ENCODE results near the gene NDUFB4.

The NDUFB4 gene

DNA sequence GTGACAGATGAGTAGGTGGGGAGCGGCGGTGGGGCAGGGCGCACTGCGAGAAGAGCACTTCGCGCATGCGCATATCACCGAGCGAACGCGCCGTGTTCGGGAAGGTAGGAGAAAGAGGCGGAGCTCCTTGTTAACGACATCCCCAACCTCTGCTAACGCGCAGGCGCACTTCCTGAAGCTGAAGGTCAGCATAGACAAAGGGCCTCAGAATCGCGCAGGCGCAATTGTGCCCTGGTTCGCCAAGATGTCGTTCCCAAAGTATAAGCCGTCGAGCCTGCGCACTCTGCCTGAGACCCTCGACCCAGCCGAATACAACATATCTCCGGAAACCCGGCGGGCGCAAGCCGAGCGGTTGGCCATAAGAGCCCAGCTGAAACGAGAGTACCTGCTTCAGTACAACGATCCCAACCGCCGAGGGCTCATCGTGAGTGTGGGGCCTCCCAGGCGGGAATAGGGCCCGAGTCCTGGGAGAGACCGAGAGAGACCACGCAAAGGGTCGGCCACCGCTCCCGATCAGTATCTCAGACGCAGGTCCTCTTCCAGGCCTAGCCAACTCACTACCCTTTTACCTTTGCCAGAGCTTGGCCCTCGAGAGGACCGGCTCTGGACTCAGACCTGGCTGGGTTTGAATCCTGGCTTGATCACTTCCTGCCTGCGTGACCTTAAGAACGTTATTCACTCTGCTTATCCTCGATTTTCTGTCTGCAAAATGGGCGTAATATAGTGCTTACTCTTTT, at the start of gene NDUFB4:
Gene NDUFB4 (plus strand): TSS at position 221 of the 737 bp plus-strand sequence. CDS start 24 bp downstream, at position 245.
- FAIRE-seq (peak; percentile 99), DNase-seq (ENCODE audit: low spot score) (peak; percentile 100)

DNA sequence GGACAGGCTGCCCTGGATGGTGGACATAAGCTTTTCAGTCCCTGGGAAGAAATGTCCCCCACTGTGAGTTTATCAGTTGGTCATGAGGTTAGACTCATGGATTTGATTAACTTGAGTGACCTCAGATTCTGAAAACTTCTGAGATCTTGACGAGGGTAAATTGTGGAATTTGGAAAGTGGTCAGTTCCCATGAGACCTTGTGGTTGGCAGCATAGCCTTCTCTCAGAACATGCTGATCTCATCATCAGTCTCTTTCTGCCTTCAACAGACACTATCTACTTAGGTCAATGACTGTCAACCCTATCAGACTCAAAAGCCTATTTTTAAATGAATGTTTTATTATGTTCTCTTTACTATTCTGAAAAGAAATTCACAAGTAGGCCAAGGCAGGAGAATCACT, 45.6 kb upstream of the NDUFB4 start:
- no peak for DNase-seq (ENCODE audit: low spot score)
- no peak for FAIRE-seq

DNA sequence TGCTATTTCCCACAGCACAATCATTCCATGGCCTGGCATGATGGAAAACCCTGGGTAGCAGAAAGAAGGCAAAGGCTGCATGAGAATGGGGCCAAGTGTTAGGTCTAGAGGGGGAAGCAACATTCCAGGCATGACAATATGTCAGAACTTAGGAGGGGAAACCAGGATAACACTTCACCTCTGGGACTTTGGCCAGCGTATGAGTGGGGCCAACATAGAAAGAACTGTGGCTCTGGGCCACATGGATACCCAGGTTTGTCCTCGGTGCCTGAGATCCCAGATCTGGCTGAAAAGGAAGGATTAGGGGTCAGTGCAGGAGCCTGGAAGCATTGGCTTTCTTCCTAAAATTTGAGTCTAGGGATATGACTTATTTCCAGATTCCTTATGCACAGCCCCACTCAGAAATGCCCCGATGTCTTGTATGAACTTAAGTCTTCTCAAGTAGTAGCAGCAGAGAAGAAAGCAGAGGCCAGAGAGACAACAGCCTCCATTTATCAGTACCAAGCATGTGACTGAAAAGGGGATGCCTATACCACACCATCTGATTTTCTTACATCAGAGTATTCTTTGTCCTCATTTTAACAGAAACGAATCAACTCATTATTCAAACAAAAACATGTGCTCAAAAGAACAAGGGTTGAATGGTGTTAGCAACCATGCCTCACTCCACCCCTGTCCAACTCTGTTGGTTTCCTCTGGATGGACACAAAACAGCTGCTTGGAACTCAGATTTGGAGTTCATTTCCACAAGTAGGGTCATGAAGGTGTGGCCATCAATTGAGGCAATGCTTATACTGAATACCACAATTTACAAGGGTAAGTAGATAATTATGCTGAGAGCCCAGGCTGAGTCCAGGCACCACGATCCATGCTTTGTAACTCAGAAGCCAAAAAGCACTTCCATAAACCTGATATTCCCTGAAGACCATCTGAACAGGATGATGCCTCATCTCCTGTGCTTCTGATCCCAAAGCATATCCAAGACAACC, 43.7 kb upstream of the NDUFB4 start:
- DNase-seq (ENCODE audit: low spot score): no peak
- no peak for FAIRE-seq

- DNase-seq (ENCODE audit: low spot score) (no peak), FAIRE-seq (no peak)
These were observed 41.1 kb upstream of the NDUFB4 start for GRCh38 chr3:120554812-120555606.

- FAIRE-seq: no peak
These were observed 40.3 kb upstream of the NDUFB4 start for GRCh38 chr3:120555657-120556509.

DNA sequence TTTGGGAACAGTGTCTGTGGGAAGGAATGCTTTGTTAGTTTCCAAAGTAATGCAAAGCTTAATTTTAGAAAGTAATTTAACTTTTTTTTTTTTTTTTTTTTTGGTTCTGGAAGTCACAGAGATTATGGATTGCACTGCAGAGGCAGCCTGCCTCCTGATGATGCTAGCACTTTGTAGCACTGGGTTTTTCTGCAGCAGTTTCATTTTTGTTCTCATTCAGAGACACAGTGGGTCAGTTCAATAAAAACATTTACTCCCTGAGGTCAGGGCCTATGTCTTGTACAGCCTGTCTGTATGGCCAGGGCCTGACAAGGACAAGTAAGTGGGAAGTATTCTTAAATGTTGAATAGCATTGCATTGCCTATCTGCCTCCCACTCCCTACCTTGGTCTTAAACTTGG, 39.0 kb upstream of the NDUFB4 start:
- FAIRE-seq: no peak
- DNase-seq (ENCODE audit: low spot score): no peak

More at GRCh38 chr3:120555657-120556509, 40.3 kb upstream of the NDUFB4 start:
- no peak for DNase-seq (ENCODE audit: low spot score)

DNA sequence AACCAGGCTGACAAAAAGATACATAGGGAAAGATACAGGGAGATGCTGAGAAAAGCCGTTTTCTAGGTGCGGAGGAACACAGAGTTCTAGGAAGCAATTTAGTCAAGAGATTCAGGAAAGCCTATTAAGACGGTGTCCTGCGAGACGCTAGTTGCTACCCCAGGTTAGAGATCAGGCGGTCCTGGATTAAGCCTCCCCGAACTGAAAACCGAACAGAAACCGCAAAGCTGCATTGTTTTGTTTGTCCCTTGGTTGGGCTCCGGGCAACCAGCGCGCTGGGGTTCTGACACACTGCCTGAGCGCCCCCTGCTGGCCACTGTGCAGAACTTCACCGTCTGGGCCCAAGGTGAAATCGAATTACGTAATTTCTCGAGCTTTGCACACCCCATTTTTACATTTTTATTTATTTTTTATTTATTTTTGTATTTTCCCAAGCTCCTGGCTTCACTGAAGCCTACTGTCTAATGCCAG, 37.3 kb upstream of the NDUFB4 start:
- FAIRE-seq: no peak
- DNase-seq (ENCODE audit: low spot score): peak; percentile 89

GRCh38 chr3:120559242-120560061, 36.7 kb upstream of the NDUFB4 start:
- DNase-seq (ENCODE audit: low spot score) (peak; percentile 52), FAIRE-seq (peak; percentile 9)

DNA sequence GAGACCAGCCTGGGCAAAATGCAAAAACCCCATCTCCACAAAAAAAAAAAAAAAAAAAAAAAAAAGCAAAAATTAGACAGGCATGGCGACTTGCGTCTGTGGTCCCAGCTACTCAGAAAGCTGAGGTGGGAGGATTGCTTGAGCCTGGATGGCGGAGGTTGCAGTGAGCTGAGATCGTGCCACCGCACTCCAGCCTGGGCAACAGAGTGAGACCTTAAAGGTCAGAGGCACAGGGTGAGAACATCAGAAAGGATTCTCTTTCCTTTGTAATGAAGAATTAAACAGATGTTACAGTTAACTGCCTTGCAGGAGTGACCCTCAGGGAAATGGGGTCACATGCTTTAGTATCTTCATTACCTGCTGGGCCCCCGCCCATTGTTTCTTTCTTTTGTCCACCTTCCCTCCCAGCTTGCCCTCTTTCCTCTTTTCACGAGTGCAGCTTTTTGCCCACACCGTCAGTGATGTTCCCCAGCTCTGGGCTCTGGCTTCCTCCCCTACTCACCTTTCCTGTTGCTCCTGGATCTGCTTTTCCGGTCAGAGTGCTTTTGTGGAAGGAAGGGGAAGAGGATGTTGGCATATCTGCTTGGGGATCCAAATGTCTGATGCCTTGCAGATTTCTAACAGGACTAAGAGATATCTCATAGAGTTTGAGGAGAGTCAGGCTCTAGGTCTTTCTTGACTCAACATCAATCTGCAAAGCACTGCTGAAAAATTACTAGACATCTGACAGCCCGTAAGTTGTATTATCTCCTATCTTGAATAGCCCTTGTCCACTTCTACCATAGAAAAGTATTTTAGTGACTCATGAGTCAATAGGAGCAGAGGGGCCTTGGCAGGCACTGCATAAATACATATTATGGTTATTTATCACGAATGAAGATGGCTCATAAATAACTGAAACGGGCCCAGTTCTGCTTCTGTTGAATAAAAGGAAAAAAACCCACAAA, 35.6 kb upstream of the NDUFB4 start:
- no peak for FAIRE-seq
- no peak for DNase-seq (ENCODE audit: low spot score)

GRCh38 chr3:120561251-120562045, 34.7 kb upstream of the NDUFB4 start:
- no peak for FAIRE-seq
- peak; percentile 60 for DNase-seq (ENCODE audit: low spot score)

DNA sequence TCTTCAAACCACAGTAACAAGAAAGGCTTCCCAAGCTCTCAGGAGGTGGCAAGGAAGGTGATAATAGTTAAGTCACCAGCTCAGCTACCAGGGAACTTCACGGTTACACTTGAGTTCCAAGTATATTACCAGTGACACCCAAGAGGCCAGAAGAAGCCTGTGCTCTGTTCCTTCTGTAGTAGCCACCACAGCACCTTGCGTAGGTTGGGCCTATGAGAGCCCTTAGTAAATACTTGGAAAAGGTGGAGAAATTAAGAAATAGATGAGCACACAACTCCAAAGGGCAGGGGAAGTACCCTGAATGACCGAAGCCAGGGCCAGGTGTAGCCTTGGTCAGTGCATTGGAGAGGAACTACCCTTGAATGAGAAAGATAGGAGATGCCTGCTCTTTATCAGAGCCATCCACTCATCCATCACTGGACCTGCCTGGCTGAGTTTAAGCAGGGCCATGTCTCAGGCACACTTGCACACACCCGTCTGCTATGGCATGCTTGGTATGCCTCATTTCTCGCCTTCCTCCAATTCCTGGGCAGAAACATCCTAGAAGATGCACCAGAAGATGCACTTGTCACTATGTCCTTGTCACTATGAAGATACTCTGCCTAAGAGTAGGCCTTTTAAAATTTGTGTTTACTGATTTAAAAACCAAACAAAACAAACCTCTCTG, 32.6 kb upstream of the NDUFB4 start:
- DNase-seq (ENCODE audit: low spot score) (no peak), FAIRE-seq (no peak)

- FAIRE-seq (no peak), DNase-seq (ENCODE audit: low spot score) (no peak)
These were observed 29.7 kb upstream of the NDUFB4 start for GRCh38 chr3:120566243-120566975.

DNA sequence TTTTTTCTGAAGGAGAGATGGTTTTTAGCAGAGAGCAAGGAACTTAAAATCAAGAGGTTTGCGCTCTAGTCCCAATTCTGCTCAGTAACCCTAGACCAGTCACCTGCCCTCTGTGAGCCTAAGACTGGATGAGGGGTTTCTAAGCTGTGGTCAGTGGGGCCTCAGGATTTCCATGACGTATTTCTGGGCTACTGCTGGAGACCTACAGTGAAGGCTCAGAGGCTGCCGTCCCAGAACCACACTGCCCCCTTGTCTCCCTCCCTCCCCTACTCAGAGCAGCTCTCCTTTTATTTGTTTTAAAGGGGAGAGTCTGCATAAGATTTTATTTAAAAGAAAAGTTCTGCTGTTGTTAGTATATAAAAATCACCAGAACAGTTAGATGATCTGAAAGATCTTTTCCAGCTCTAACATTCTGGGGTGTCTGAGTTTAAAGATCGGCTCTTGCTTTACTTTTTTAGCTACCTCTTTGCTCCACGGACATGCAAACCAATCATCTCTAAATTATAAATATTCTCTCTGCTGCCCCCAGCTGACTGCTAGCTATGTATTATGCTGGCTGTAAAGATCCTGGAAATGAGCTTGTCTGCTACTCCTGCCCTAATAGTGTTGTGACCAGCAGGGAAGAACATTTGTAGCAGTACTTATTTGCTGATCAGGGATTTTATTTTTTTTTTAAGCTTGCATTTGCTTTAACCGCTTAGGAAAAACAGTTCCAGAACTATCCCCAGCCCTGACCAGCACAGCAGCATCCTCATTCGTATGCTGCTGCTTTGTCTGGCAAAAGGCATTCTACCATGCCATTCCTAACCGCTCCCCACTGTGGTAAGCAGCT, 28.6 kb upstream of the NDUFB4 start:
- peak; percentile 63 for DNase-seq (ENCODE audit: low spot score)
- FAIRE-seq: no peak

DNA sequence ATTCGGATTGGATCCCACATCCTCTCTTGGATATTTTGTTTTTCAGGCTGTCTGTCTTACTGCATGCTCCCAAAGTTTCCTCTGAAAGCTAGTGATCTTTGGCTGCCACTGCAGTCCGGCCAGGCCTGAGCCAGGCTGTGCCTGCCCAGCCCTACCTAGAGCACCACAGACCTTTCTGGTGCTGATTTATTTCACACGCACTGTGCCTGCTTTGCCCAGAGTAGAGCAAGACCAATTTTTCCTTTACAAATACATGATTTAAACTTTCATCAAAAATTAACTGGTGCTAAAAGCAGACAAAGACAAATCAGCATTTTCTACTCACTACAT, 28.0 kb upstream of the NDUFB4 start:
- FAIRE-seq: no peak

GRCh38 chr3:120568598-120568997, 27.5 kb upstream of the NDUFB4 start:
- DNase-seq (ENCODE audit: low spot score) (no peak), FAIRE-seq (no peak)

More for the DNA sequence above, 28.0 kb upstream of the NDUFB4 start:
- DNase-seq (ENCODE audit: low spot score): no peak

Measured in urothelium cell line (cell line).